ENCODE data around the gene EIF4E1B. TPM values are rescaled to one million over a fixed set of nuclear protein-coding genes. Genes with fewer than 3 reads are reported as not detected.

EIF4E1B gene
- total RNA-seq, 2 donors from 2014 or later, result not detected

GRCh38 chr5:176664886-176665285 lies 34.4 kb downstream of the EIF4E1B start:
- Histone ChIP-seq H3K4me3 (no peak overlapping the region), H3K27ac (no peak overlapping the region), H3K9me3 (no peaks in the 10 kb centered on the region), H3K4me1 (ENCODE audit: control insufficient read depth in 1 of 2, low read depth in 2 of 2) (no peaks in the 10 kb centered on the region), H3K36me3 (no peaks in the 10 kb centered on the region), H3K27me3 (replicated peaks; ENCODE audit: insufficient read depth) (no peaks in the 10 kb centered on the region)
- DNase-seq (ENCODE audit: low spot score), result no peak
- ATAC-seq (ENCODE audit: insufficient number of reproducible peaks, low FRiP score, low read depth), result no peak
- TF ChIP-seq, protein P1, sequence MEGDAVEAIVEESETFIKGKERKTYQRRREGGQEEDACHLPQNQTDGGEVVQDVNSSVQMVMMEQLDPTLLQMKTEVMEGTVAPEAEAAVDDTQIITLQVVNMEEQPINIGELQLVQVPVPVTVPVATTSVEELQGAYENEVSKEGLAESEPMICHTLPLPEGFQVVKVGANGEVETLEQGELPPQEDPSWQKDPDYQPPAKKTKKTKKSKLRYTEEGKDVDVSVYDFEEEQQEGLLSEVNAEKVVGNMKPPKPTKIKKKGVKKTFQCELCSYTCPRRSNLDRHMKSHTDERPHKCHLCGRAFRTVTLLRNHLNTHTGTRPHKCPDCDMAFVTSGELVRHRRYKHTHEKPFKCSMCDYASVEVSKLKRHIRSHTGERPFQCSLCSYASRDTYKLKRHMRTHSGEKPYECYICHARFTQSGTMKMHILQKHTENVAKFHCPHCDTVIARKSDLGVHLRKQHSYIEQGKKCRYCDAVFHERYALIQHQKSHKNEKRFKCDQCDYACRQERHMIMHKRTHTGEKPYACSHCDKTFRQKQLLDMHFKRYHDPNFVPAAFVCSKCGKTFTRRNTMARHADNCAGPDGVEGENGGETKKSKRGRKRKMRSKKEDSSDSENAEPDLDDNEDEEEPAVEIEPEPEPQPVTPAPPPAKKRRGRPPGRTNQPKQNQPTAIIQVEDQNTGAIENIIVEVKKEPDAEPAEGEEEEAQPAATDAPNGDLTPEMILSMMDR (IDR thresholded peaks at IDR 0.05), result no peak

GRCh38 chr5:176665517-176665916 lies 35.0 kb downstream of the EIF4E1B start:
- Histone ChIP-seq H3K27me3 (replicated peaks; ENCODE audit: insufficient read depth) (no peaks in the 10 kb centered on the region), H3K4me1 (ENCODE audit: control insufficient read depth in 1 of 2, low read depth in 2 of 2) (no peaks in the 10 kb centered on the region), H3K27ac (no peak overlapping the region), H3K9me3 (no peaks in the 10 kb centered on the region), H3K36me3 (no peaks in the 10 kb centered on the region), H3K4me3 (no peak overlapping the region)
- ATAC-seq (ENCODE audit: insufficient number of reproducible peaks, low FRiP score, low read depth) (no peak), DNase-seq (ENCODE audit: low spot score) (no peak)
- TF ChIP-seq, protein P1 (IDR thresholded peaks at IDR 0.05), result no peak

GRCh38 chr5:176667637-176668036 lies 37.2 kb downstream of the EIF4E1B start:
- ATAC-seq (ENCODE audit: insufficient number of reproducible peaks, low FRiP score, low read depth), result no peak
- Histone ChIP-seq H3K27me3 (replicated peaks; ENCODE audit: insufficient read depth) (no peaks in the 10 kb centered on the region), H3K36me3 (no peaks in the 10 kb centered on the region), H3K9me3 (no peaks in the 10 kb centered on the region), H3K27ac (no peak overlapping the region), H3K4me3 (no peak overlapping the region), H3K4me1 (ENCODE audit: control insufficient read depth in 1 of 2, low read depth in 2 of 2) (no peaks in the 10 kb centered on the region)
- TF ChIP-seq, protein P1 (IDR thresholded peaks at IDR 0.05), result no peak
- no peak for DNase-seq (ENCODE audit: low spot score)

GRCh38 chr5:176670449-176670848 lies 40.0 kb downstream of the EIF4E1B start:
- no peak for DNase-seq (ENCODE audit: low spot score)
- Histone ChIP-seq H3K27me3 (replicated peaks; ENCODE audit: insufficient read depth) (no peaks in the 10 kb centered on the region), H3K36me3 (no peaks in the 10 kb centered on the region), H3K4me3 (no peak overlapping the region), H3K9me3 (no peaks in the 10 kb centered on the region), H3K4me1 (ENCODE audit: control insufficient read depth in 1 of 2, low read depth in 2 of 2) (no peaks in the 10 kb centered on the region), H3K27ac (no peak overlapping the region)
- ATAC-seq (ENCODE audit: insufficient number of reproducible peaks, low FRiP score, low read depth), result no peak
- TF ChIP-seq, protein P1 (IDR thresholded peaks at IDR 0.05), result no peak

DNA sequence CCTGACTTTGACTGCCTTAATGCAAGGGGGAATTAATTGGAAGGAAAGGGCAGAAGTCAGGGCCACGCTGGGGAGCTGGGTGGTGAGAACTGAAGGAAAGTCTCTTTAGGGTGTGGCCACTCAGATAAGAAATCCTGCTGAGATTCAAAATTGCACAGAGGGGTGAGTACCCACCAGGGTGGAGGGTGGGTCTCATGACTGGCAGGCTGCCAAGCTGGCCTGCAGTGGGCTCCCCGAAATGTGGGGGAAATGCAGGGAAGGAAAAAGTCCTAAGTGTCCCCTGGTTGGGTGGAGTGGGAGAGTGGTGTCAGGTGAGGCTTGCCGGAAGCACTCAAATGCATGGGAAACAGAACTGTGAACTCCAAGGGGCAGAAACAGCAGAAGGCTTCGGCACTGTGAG lies 40.9 kb downstream of the EIF4E1B start:
- Histone ChIP-seq H3K27me3 (replicated peaks; ENCODE audit: insufficient read depth) (no peaks in the 10 kb centered on the region), H3K4me1 (ENCODE audit: control insufficient read depth in 1 of 2, low read depth in 2 of 2) (no peaks in the 10 kb centered on the region), H3K36me3 (no peaks in the 10 kb centered on the region), H3K4me3 (no peak overlapping the region), H3K27ac (no peak overlapping the region), H3K9me3 (no peaks in the 10 kb centered on the region)
- TF ChIP-seq, protein P1 (IDR thresholded peaks at IDR 0.05), result no peak
- ATAC-seq (ENCODE audit: insufficient number of reproducible peaks, low FRiP score, low read depth), result no peak
- DNase-seq (ENCODE audit: low spot score), result no peak
